Body of pancreas (tissue), 4 donors: ENCODE results near the gene ALOX15B.

Experiments used
- POLR2A ChIP-seq, 3 donors: fragments of 450-650 bp; IDR thresholded peaks; one replicate each; pipeline ENCODE4 v1.6.1; 2016; ENCODE audit warnings: antibody characterized with exemption in 3 of 3, mild to moderate bottlenecking in 2 of 3
- TF ChIP-seq, protein P1 (sequence below), 7 experiments: fragments of 450-650 bp in 4 of 7; fragments of 200-600 bp in 3 of 7; sonication (generic) in 3 of 7; IDR thresholded peaks; one replicate each; pipeline ENCODE4 v1.5.1; 2016 to 2019; ENCODE audit warnings: antibody characterized with exemption in 7 of 7

DNA sequence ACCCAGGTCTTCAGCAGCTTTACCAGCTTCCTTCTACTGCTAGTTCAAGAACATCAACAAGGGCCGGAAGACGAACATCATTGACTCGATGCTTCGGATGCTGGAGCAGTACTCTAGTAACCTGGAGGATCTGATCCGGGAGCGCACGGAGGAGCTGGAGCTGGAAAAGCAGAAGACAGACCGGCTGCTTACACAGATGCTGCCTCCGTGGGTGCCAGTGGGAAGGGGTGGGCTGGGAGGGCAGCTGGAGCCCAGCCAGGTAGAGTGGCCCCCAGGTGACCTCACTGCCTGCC is 24.4 kb upstream of the ALOX15B start:
- TF ChIP-seq POLR2A (IDR thresholded peaks at IDR 0.05), result no peak
- TF ChIP-seq, protein P1, sequence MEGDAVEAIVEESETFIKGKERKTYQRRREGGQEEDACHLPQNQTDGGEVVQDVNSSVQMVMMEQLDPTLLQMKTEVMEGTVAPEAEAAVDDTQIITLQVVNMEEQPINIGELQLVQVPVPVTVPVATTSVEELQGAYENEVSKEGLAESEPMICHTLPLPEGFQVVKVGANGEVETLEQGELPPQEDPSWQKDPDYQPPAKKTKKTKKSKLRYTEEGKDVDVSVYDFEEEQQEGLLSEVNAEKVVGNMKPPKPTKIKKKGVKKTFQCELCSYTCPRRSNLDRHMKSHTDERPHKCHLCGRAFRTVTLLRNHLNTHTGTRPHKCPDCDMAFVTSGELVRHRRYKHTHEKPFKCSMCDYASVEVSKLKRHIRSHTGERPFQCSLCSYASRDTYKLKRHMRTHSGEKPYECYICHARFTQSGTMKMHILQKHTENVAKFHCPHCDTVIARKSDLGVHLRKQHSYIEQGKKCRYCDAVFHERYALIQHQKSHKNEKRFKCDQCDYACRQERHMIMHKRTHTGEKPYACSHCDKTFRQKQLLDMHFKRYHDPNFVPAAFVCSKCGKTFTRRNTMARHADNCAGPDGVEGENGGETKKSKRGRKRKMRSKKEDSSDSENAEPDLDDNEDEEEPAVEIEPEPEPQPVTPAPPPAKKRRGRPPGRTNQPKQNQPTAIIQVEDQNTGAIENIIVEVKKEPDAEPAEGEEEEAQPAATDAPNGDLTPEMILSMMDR (IDR thresholded peaks at IDR 0.05), result no peak
